Measurements from ENCODE around the gene INHBB. TPM values are rescaled to one million over a fixed set of nuclear protein-coding genes. Genes with fewer than 3 reads are reported as not detected.
A peak's percentile ranks its signal among the peaks of the same experiment; 100 is the strongest.

INHBB gene
- total and polyA plus RNA-seq, 4 experiments from 2014 or later: not detected

GRCh38 chr2:120312076-120312475 is 33.9 kb upstream of the INHBB start:
- Histone ChIP-seq H3K4me1 (ENCODE audit: insufficient read depth, low read length) (peaks cover 19% of the 10 kb centered on the region), H3K4me3 (ENCODE audit: low read length in 2 of 2) (no peak overlapping the region), H3K27ac (ENCODE audit: low read depth, low read length) (no peak overlapping the region), H3K27me3 (ENCODE audit: insufficient read depth, low read length) (no peaks in the 10 kb centered on the region), H3K9me3 (ENCODE audit: control insufficient read depth in 1 of 2, low read length in 2 of 2) (no peaks in the 10 kb centered on the region), H3K36me3 (ENCODE audit: insufficient read depth, low read length) (no peaks in the 10 kb centered on the region)
- peaks cover 11 to 29% (median 21%) of the 10 kb centered on the region in 4 donors for H3K4me1 Mint-ChIP-seq
- peak overlapping the region in 1 of 7 donors; percentile 12 for H3K27ac Mint-ChIP-seq
- ChIA-PET POLR2A (ENCODE audit: partially characterized antibody) (interaction anchor here (1.5 to 2.6 kb wide), 4 partner anchors 60 to 203 kb away, joined by 6 to 9 read pairs (median 8); partner anchors contain the start of genes RALB and TMEM185B), CTCF (ENCODE audit: partially characterized antibody) (interaction anchor here (0.8 to 6.8 kb wide), 26 partner anchors 11 to 668 kb away, joined by 3 to 91 read pairs (median 6); partner anchors contain the start of genes RALB and TMEM185B)
- peaks cover 0 to 4% of the 10 kb centered on the region in 2 donors for H3K27me3 Mint-ChIP-seq
- H3K4me3 Mint-ChIP-seq: peak overlapping the region in 2 of 8 donors; percentile 1 to 85
- no peaks in the 10 kb centered on the region for H3K9me3 Mint-ChIP-seq
- H3K36me3 Mint-ChIP-seq: no peaks in the 10 kb centered on the region
- DNase-seq: no peak
- intact Hi-C loops (cut with micrococcal nuclease): loop anchor here (2.0 to 10.0 kb wide), 3 partner anchors 487 to 670 kb away; no protein-coding TSS in a partner anchor

- H3K27ac Mint-ChIP-seq: peak overlapping the region in 6 of 7 donors; percentile 32 to 78 (median 62)
Measured at GRCh38 chr2:120312860-120313694, 32.9 kb upstream of the INHBB start.

DNA sequence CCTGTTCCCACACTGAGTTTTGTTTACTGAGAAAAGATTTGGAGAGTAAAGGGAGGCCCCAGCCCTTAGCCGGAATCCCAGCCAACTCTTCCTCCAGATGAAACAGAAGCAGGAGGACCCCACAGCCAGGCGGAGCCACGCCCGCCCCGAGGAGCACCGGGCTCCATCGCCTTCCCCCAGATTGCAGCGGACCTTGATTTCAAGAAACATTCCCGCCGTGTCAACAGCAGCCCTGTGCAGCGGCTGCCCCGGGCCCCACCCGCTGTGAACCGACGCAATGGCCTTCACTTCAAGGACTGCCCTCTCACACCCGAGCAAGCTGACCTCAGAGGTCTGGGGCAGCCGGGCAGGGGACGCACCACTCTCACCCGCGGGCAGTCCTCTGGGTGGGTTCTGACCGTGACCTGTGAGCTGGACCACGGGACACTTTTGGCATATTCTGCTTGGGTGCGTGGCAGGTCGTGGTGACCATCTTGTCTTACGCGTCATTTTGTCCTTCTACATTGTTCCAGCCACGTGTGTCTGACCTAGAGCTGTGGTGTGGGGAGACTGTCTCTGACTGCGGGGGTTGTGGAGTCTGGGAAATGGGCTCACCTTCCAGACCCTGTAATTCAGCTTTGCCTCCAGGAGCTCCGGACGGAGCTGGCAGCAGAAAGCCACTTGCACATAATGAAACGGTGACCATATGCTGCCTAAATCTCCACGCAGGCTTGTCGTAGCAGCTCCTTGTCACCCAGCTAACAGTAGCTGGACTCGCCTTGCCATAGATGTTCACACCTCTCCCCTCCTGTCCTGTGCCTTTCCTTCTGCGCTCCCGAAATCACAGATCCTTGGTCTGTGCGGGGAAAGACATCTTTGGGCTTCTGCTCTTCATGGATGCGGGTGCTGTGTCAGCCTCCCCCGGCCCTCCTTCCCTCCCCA is 32.0 kb upstream of the INHBB start:
- no peak overlapping the region for H3K27ac ChIP-seq (ENCODE audit: low read depth, low read length)
- Mint-ChIP-seq H3K9me3 (no peaks in the 10 kb centered on the region), H3K4me1 (peaks cover 11 to 29% (median 21%) of the 10 kb centered on the region in 4 donors), H3K4me3 (peak overlapping the region; percentile 50 to 91 (median 83)), H3K27ac (no peak overlapping the region), H3K36me3 (no peaks in the 10 kb centered on the region), H3K27me3 (peaks cover 0 to 4% of the 10 kb centered on the region in 2 donors)
- DNase-seq: no peak
- no peak overlapping the region for H3K4me3 ChIP-seq (ENCODE audit: low read length in 2 of 2)
- ChIA-PET CTCF (ENCODE audit: partially characterized antibody) (interaction anchor here (0.7 to 6.8 kb wide), 59 partner anchors 9 to 673 kb away, joined by 3 to 91 read pairs (median 4); partner anchors contain the start of genes RALB and TMEM185B), POLR2A (ENCODE audit: partially characterized antibody) (interaction anchor here (0.8 to 2.6 kb wide), 11 partner anchors 60 to 636 kb away, joined by 3 to 9 read pairs (median 4); partner anchors contain the start of genes RALB, TMEM177 and TMEM185B)
- no peaks in the 10 kb centered on the region for H3K27me3 ChIP-seq (ENCODE audit: insufficient read depth, low read length)
- peaks cover 19% of the 10 kb centered on the region for H3K4me1 ChIP-seq (ENCODE audit: insufficient read depth, low read length)
- intact Hi-C loops (cut with micrococcal nuclease): loop anchor here (1.0 to 10.0 kb wide), 9 partner anchors 61 to 672 kb away; no protein-coding TSS in a partner anchor
- no peaks in the 10 kb centered on the region for H3K36me3 ChIP-seq (ENCODE audit: insufficient read depth, low read length)
- no peaks in the 10 kb centered on the region for H3K9me3 ChIP-seq (ENCODE audit: control insufficient read depth in 1 of 2, low read length in 2 of 2)

More at GRCh38 chr2:120312860-120313694, 32.9 kb upstream of the INHBB start:
- no peak overlapping the region for H3K27ac ChIP-seq (ENCODE audit: low read depth, low read length)
- CTCF ChIA-PET (ENCODE audit: partially characterized antibody): interaction anchor here (0.6 to 6.8 kb wide), 61 partner anchors 10 to 672 kb away, joined by 3 to 91 read pairs (median 4); partner anchors contain the start of genes RALB and TMEM185B
- H3K4me3 Mint-ChIP-seq: peak overlapping the region; percentile 66 to 91 (median 84)
- H3K36me3 ChIP-seq (ENCODE audit: insufficient read depth, low read length): no peaks in the 10 kb centered on the region
- intact Hi-C loops (cut with micrococcal nuclease): loop anchor here (1.0 to 10.0 kb wide), 9 partner anchors 60 to 671 kb away; no protein-coding TSS in a partner anchor
- H3K4me3 ChIP-seq (ENCODE audit: low read length in 2 of 2): peak overlapping the region; percentile 15 to 48
- H3K9me3 Mint-ChIP-seq: no peaks in the 10 kb centered on the region
- peaks cover 19% of the 10 kb centered on the region for H3K4me1 ChIP-seq (ENCODE audit: insufficient read depth, low read length)
- H3K36me3 Mint-ChIP-seq: no peaks in the 10 kb centered on the region
- no peaks in the 10 kb centered on the region for H3K27me3 ChIP-seq (ENCODE audit: insufficient read depth, low read length)
- POLR2A ChIA-PET (ENCODE audit: partially characterized antibody): interaction anchor here (1.0 to 2.6 kb wide), 9 partner anchors 59 to 204 kb away, joined by 3 to 9 read pairs (median 6); partner anchors contain the start of genes RALB and TMEM185B
- DNase-seq: peak; percentile 56 to 65 (median 61)
- H3K9me3 ChIP-seq (ENCODE audit: control insufficient read depth in 1 of 2, low read length in 2 of 2): no peaks in the 10 kb centered on the region
- H3K4me1 Mint-ChIP-seq: peaks cover 11 to 29% (median 21%) of the 10 kb centered on the region in 4 donors
- H3K27me3 Mint-ChIP-seq: peaks cover 0 to 4% of the 10 kb centered on the region in 2 donors

GRCh38 chr2:120314690-120315366 is 31.1 kb upstream of the INHBB start:
- Histone ChIP-seq H3K27me3 (ENCODE audit: insufficient read depth, low read length) (no peaks in the 10 kb centered on the region), H3K4me3 (ENCODE audit: low read length in 2 of 2) (no peak overlapping the region), H3K27ac (ENCODE audit: low read depth, low read length) (no peak overlapping the region), H3K4me1 (ENCODE audit: insufficient read depth, low read length) (peaks cover 19% of the 10 kb centered on the region), H3K36me3 (ENCODE audit: insufficient read depth, low read length) (no peaks in the 10 kb centered on the region), H3K9me3 (ENCODE audit: control insufficient read depth in 1 of 2, low read length in 2 of 2) (no peaks in the 10 kb centered on the region)
- peak overlapping the region in 1 of 7 donors; percentile 51 for H3K27ac Mint-ChIP-seq
- H3K9me3 Mint-ChIP-seq: no peaks in the 10 kb centered on the region
- H3K36me3 Mint-ChIP-seq: no peaks in the 10 kb centered on the region
- DNase-seq: peak in 3 of 5 donors; percentile 12 to 17 (median 14)
- H3K27me3 Mint-ChIP-seq: peaks cover 0 to 4% of the 10 kb centered on the region in 2 donors
- peak overlapping the region in 5 of 8 donors; percentile 5 to 68 (median 36) for H3K4me3 Mint-ChIP-seq
- ChIA-PET CTCF (ENCODE audit: partially characterized antibody) (interaction anchor here (0.8 to 6.8 kb wide), 13 partner anchors 12 to 673 kb away, joined by 3 to 91 read pairs (median 4); partner anchors contain the start of gene RALB), POLR2A (ENCODE audit: partially characterized antibody) (interaction anchor here (0.8 to 2.6 kb wide), 3 partner anchors 62 to 636 kb away, joined by 3 to 9 read pairs (median 4); partner anchors contain the start of genes RALB and TMEM177)
- peaks cover 11 to 29% (median 21%) of the 10 kb centered on the region in 4 donors for H3K4me1 Mint-ChIP-seq
- intact Hi-C loops (cut with micrococcal nuclease): loop anchor here (5.0 to 10.0 kb wide), 2 partner anchors 490 to 673 kb away; no protein-coding TSS in a partner anchor

DNA sequence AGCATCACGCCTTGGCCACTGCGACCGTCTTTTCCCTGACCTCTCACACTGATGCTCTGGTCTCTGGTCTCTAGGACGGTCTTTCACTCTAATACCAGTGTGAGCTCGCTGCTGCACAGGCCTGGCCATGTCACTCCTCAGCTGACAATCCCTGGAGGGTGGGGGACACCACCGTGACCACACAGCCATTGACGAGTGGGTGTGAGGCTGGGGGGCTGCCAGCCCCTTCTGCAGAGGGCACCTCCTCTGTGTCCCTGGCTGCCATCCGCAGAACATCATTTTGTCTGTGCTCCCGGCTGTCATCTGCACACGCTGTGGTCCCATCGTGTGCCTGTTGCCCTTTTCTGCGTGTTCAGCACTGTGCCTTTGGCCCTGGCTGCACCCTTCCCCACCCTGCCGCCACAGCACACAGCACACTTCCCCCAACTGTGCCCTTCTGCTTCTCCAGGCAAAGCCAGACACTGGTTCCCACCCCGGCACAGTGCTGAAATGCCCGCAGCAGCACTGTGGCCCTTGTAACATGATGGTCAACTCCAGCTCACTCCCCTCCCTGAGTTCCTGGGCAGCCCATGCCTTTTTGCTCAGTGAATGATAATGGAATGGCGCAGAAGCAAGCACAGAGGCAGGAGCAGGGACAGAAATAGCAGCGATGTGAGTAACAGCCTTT is 30.4 kb upstream of the INHBB start:
- Histone ChIP-seq H3K36me3 (ENCODE audit: insufficient read depth, low read length) (no peaks in the 10 kb centered on the region), H3K4me1 (ENCODE audit: insufficient read depth, low read length) (peaks cover 19% of the 10 kb centered on the region), H3K4me3 (ENCODE audit: low read length in 2 of 2) (no peak overlapping the region), H3K9me3 (ENCODE audit: control insufficient read depth in 1 of 2, low read length in 2 of 2) (no peaks in the 10 kb centered on the region), H3K27me3 (ENCODE audit: insufficient read depth, low read length) (no peaks in the 10 kb centered on the region), H3K27ac (ENCODE audit: low read depth, low read length) (no peak overlapping the region)
- ChIA-PET CTCF (ENCODE audit: partially characterized antibody) (interaction anchor here (3.6 to 6.8 kb wide), 2 partner anchors 140 to 206 kb away, joined by 74 to 83 read pairs; no protein-coding TSS in a partner anchor), POLR2A (ENCODE audit: partially characterized antibody) (no interaction called here)
- H3K27me3 Mint-ChIP-seq: peaks cover 0 to 4% of the 10 kb centered on the region in 2 donors
- peak overlapping the region in 2 of 7 donors; percentile 51 to 56 for H3K27ac Mint-ChIP-seq
- peak overlapping the region in 3 of 8 donors; percentile 8 to 68 (median 65) for H3K4me3 Mint-ChIP-seq
- no peaks in the 10 kb centered on the region for H3K36me3 Mint-ChIP-seq
- H3K4me1 Mint-ChIP-seq: peaks cover 11 to 29% (median 21%) of the 10 kb centered on the region in 4 donors
- H3K9me3 Mint-ChIP-seq: no peaks in the 10 kb centered on the region
- intact Hi-C loops (cut with micrococcal nuclease): loop anchor here (10.0 kb wide), 1 partner anchor 491 kb away; no protein-coding TSS in a partner anchor
- DNase-seq: no peak

Measured in CD4-positive, alpha-beta memory T cell (primary cell).